ENCODE data around the gene CLRN1.

DNA sequence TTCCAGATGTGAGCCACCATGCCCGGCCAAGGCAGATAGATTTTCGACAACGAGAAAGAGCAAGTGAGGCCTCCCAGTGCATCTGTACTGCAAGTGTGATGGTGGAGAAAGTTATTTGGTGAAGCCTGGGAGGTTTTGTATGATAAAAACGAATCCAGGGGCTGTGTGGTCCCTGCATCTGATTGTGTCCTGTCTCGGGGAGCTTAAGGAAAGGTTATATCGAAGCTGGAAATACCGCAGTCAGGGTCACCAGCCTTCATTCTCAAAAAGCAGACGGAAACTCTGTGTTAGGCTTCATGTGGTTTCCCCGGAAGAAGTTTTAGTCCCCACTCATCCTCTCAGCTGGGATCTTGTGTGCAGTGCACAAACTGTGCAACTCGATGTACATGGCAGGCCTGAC lies 70.7 kb downstream of the CLRN1 start:
- TF ChIP-seq, protein P1, sequence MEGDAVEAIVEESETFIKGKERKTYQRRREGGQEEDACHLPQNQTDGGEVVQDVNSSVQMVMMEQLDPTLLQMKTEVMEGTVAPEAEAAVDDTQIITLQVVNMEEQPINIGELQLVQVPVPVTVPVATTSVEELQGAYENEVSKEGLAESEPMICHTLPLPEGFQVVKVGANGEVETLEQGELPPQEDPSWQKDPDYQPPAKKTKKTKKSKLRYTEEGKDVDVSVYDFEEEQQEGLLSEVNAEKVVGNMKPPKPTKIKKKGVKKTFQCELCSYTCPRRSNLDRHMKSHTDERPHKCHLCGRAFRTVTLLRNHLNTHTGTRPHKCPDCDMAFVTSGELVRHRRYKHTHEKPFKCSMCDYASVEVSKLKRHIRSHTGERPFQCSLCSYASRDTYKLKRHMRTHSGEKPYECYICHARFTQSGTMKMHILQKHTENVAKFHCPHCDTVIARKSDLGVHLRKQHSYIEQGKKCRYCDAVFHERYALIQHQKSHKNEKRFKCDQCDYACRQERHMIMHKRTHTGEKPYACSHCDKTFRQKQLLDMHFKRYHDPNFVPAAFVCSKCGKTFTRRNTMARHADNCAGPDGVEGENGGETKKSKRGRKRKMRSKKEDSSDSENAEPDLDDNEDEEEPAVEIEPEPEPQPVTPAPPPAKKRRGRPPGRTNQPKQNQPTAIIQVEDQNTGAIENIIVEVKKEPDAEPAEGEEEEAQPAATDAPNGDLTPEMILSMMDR (conservative IDR thresholded peaks at IDR 0.05 in 1 of 2, IDR thresholded peaks at IDR 0.05 in 1 of 2; ENCODE audit: low read depth in 1 of 2, low read length in 2 of 2): no peak
- no peak for TF ChIP-seq EZH2 (IDR thresholded peaks at IDR 0.05; ENCODE audit: low read length, missing control alignments)

Data from fibroblast of lung (primary cell).